NCI-H1048 (cell line): ENCODE results near the gene CCDC13.

Source experiments
- DNase-seq: peaks from one replicate; lab custom pipeline; 2025; lab: John Stamatoyannopoulos, UW

The CCDC13 gene

DNA sequence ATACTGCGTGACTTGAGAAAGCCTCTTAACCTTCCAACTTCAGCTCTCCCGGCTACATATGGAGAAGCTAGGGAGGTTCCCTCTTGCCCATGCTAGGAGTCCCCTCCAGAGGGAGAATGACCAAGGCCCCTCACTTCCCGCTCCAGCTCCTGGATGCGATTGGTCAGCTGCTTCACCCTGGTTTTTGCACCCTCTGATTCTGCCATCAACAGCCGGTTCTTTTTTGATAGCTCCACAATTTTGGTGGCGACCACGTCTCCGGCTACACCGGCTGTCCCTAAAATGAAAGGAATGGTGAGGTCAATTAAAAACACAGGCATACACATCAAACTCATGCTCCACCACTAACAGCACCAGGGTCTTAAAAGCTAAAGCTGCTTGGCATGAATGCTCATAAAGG, 20.6 kb downstream of the CCDC13 start:
- DNase-seq, result no peak

DNA sequence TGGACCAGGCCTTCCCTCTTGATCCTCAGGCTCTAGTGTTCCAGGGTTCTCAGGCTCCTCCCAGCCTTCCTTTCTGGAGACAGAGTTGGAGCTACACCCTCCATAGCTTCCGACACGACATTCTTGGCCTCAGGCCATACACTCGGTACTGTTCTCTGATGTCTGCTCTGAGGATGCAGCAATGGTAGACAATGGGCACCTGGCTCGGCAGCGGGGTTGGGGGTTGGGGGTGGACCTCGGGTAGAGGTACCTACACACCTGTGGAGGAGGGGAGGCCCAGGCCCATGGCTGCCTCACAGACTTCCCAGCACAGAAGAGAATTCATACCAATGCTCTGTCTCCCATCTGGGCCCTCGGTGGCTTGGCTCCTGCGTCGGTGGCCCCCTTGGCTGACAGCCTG, 21.4 kb downstream of the CCDC13 start:
- DNase-seq, result no peak

DNA sequence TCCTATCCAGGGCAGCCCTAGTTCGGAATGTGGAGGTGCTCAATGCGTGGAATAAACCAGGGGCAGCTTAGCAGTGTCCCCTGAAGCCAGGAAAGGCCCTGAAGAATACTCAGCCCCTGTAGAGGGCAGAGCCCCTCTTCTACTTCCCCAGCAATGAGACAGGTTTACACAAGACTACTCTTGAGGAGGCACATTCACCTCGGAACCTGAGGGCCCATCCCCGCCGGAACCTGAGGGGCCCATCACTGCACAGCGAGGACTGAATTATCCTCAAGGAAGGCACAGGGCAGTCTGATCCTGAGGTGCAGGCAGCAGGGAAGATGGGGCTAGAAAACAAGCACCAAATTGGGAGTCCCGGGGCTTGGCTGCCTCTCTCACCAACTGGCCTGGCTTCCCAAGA, 22.2 kb downstream of the CCDC13 start:
- no peak for DNase-seq

DNA sequence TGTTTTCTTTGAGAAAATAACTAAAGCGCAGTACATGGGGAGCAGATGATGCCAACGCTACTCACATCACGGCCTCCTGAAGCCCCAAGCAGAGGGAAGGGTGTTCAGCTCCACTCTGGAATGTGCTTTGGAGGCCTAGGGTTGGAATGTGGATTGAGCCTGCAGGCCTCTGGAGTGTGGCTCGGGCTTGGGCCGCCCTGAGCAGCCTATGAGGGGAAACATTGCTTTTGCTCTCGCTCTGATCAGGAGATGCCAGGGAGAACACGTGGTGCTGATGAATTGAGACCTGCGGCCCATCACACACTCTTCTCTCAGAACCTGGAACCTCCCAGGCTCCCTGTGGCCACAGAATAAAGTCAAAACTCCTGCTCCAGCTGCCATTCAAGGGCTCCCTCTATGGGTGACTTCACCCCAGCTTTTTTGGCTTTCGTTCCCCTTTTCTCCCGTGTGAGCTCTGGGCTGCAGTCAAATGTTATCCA, 23.3 kb downstream of the CCDC13 start:
- DNase-seq, result no peak

DNA sequence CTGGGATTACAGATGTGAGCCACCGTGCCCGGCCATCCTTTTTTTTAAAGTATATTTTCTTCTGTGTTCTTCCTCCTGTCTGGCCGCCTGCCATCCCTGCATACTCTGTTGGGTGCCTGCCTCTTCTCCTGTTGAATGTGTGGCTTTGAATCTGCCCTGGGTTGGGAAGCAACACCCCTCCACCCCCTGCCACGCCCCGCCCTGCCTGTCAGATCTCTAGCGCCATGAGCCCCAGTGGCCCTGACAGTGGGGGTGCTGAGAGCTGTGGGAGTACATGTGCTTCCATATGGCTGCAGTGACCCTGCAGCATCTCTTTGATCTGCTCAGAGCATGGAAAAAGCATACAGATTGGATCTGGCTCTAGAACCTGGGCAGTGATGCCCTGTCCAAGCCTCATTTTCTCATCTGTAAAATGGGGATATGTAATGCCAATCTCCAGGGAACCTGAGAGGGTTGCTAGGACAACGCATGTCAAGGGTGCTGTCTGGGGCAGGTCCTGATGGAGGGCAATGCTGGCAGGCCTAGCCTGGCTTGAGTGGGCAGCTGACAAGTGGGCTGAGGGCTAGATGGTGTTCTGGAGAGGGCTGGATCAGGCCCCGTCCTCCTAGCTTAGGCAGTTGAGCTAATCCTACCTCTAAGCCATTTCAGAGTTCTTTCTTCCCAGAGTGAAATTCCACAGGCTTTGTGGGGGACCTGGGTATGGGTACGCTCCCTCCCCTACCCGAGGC, 23.9 kb downstream of the CCDC13 start:
- DNase-seq, result no peak

DNA sequence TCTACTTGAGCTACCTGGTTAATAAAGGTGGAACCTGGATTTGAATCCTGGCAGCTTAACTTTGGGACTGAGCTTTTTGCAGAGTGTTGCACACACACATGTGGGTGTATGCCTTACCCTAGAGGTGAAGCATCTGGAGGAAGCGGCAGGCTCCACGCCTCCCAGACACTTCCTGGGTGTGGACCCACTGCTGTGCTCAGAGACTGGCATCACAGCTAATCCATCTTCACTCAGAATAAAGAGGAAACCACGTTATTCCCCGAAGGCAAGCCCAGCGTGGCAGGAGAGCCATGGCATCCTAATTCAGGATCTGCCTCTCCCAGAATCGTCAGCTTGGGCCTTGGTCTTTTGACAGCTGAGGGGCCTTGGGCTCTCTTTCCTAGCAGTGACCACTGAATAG, 25.5 kb downstream of the CCDC13 start:
- no peak for DNase-seq

DNA sequence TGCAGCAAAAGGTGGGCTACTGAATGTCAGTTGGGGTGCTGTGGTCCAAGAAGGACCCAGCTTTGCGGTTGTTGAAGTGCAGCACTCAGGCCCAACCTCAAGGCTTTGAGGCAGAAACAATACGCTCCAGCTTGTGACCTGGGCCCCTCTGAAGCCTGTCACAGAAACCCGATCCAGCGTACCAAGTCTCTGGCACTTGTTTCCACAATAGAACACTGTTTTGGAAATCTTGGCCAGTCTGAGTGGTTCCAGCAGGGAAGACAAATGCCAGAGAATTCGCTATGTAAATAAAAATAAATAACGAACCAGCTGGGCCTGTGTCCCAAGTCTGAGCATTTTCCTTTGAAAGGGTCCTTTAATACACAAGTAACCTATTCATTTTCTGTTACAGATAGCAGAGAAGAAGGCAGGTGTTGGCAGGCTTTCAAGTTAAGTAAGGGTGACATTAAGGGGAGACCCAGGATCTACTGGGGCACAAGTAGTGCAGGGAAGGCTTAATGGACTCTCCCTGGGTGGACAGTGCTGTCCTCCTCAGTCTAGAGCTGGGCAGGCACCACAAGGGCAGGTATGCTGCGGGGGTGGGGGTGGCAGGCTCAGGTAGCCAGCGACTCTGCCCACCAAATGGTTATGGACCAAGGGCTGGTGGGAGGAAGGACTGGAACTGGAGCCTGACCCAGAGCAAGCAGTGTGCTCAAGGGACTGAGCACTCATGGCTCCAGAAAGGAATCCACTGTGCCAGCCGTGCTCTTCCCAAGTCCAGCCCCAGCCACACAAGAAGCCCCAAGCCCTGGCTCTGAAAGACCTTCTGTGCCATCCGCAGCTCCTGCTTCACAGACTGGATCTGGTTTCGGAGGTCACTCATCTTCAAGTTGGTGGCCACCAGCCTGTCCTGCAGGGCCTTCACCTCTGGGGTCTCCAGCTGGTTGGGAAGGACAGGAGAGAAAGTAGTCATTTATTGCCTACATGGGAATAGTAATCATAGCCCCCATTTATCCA, 26.3 kb downstream of the CCDC13 start:
- no peak for DNase-seq

DNA sequence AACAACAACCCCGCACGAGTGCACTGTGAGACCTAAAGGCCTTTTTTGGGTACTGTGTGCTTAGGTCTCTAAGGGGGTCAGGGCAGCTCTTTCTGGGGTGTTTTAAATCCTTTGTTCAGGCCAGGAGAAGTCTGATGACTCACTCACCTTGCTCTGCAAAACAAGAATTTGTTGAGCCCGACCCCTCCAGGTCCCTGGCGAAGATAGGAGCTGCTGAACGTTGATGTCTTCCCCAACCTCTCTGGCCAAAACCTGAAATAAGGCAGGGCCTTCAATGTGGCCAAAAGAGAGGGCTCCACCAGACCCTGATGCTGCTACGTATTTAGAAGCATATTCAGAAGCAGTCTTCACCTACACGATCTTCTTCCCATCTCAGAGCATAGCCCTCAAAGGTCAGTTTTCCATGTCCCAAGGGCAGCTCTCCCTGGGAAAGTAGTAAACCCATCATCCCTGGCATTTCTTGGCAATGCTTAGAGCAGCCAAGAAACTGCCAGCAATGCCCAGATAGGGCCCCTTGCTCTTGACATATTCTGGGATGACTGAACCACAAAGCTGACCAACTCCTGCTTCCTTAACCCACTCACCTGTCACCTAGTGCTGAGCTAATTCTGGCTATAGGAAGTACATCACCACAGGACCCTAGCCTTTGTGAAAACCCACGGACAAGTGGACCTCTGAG, 27.1 kb downstream of the CCDC13 start:
- DNase-seq, result no peak

DNA sequence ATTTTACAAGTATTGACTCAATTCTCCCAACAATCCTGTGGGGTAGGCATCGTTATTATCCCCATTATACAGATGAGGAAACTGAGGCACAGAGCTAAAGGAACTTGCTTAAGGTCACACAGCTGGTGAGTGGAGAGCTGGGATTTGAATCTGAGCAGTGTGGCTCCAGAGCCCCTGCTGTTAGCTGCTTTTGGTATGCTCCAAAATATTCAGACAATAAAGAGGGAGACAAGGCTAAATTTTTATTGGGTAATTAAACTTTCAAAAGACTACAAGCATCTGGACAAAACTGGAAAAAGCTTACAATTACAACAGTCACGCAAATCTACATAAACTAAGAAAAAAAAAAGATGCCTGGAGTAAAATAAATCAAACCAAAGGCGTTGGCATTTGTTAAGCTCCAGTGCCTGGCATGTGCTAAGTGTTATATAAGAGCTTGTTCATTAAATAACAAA, 27.7 kb downstream of the CCDC13 start:
- no peak for DNase-seq

DNA sequence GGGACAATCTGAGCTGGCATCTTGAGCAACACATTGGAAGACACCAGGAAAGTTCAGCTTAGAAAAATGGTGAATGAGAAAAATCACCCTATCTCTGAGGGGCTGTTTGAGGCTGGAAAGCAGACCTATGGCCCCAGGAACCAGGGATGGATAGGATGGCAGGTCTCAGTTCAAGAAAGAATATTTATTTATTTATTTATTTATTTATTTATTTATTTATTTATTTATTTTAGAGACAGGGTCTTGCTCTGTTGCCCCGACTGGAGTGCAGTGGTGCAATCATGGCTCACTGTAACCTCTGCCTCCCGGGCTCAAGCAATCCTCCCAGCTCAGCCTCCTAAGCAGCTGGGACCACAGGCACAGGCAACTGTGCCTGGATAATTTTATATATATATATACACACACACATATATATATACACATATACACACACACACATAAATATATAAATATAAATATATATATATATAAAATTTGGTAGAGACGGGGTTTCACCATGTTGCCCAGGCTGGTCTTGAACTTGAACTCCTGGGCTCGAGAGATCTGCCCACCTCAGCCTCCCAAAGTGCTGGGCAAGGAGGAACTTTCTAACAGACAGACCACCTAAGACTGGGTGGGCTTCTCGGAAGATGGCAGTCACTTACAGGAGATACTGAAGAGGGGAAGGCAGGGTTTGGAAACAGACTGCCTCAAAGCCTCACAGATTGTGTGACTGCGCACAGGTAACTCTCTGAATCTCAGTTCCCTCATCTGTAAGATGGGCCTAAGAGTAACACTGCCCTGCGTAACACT, 29.7 kb downstream of the CCDC13 start:
- DNase-seq, result no peak

DNA sequence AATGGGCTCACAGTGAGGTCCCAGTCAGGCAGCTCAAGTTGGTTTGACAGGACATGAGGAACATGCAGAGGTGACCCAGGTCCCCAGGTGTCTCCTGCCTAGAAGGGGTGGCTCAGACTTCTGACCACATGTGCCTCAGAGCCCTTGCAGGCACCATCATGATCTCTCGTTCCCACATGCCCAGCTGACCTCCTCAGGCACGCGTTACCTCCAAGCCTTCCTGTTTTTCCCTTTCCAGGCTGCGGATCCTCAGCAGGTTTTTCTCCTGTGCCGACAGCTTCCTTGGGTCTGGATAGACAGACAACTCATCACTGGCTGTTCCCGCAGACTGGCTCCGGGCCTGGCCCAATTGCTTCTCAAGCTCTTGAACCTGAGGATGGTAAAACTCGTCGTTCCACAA, 30.4 kb downstream of the CCDC13 start:
- no peak for DNase-seq

DNA sequence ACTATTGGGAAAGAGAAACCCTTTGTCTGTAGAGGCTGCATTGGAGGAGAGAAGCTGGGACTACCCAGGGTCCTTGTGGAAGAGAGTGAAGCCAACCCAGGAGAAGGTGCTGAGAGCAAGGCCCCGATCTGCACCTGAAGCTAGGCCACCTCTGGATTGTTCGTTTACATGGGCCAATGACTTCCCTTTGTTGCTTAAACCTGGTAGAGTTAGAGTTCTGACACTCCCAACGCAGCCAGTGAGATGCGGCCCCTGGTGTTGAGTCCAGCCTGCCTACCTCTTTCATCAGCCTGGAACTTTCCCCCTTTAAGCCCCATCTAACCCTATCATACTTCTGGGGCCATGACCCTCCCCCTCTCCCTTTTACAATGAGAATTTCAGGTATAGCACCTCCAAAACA, 30.8 kb downstream of the CCDC13 start:
- no peak for DNase-seq

DNA sequence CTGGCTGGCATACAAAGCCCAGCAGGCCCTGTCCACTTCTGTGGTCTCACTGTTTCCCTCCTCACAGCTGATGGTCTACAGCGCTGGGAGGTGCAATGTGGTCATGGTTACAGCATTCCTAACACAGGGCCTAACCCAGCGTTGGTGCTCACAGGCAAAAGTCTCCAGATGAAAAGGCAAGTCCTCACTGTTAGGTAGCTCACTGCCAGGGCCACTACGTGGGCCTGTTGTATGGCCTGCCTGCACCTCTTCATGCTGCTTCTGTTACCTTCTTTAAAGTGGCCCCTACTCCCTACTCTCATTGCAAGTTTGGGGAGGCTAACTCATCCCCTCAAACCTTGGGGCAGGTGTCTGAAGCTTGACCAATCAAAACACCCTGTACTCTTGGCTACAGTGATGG, 31.3 kb downstream of the CCDC13 start:
- no peak for DNase-seq

DNA sequence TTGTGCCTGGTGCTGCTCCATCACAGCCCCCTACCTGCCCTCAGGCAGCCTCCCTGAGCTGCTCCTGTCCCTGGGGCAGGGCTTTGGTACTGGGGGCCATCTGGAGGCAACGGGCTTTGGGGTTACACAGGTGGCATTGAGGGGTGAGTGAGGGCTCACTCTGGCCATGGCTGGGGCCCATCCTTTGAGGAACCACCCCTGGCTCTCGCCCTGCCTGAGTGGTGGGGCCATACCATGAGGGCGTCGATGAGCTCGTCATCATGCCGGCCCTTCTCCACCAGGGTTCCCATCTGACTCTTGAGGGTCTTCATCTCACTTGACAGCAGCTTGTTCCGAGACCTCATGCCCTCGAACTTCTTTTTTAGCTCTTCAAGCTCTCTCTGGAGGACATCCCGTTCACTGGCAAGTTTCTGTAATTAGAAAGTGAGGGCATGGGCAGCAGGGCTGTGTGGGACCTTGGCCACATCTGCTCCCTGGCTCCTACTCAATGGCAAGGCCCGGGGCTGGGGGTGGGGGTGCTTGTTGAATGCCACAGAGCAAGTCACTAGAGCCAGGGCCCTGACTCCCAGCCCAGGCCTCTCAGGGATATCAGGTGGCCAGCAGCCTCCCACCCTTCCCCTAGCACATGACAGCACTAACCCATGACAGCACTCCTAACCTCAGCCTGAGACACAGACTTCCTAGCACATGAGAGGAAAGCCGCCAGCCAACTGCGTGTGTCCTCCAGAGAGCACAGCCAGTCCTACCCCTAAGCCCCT, 33.5 kb downstream of the CCDC13 start:
- no peak for DNase-seq

DNA sequence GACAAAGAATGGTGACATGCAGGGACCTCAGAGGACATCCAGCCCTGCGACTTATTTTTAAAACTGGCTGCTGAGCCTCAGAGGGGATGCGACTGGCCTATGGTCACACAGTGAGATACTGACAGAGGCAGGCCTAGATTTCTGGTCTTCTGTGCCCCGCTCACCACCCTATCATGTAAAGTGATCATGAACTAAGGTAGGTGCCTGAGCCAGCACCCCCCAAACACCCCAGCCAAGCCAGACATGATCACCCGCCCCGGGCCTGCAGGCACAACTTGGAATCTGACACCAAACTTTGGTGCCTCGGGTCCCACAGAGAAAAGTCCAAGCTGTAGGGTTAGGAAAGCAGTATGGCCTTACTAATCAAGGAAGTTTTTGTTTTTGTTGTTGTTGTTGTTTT, 36.5 kb downstream of the CCDC13 start:
- no peak for DNase-seq

DNA sequence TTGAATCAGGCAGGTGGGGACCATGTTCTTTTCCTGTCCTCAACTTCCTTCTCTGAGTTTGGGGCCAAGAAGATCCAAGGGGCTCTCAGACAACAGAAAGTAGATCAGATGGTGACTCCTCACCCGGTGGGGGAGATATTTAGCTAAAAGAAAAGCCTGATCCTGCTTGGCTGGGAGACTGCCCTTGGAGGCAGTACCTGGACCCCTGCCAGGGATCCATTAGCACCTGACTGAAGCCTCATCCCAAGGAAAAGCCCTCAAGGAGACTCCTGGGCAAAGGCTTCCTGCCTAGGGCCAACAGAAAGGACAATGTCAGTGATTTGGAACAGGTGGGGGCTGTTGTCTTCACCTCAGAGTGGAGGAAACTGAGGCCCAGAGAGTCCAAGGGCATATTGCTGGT, 37.0 kb downstream of the CCDC13 start:
- DNase-seq, result no peak

DNA sequence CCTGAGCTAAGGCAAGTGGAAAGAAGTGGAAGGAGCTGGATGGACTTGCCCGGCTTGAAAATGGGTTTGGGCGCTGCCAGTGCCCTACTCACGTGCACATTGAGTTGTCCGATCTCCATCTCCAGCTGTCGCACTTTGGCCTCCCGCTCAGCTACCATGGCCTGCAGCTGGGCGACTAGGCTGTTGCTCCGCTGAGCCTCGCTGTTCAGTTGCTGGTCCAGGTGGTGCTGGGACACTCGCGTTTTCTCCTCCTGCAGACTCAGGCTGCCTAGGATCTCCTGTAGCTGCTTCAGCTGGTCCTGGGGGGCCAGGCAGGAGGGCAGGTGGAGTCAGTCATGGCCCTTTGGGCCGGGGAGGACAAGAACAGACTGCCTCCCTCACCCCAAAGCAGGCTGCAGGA, 37.4 kb downstream of the CCDC13 start:
- no peak for DNase-seq

DNA sequence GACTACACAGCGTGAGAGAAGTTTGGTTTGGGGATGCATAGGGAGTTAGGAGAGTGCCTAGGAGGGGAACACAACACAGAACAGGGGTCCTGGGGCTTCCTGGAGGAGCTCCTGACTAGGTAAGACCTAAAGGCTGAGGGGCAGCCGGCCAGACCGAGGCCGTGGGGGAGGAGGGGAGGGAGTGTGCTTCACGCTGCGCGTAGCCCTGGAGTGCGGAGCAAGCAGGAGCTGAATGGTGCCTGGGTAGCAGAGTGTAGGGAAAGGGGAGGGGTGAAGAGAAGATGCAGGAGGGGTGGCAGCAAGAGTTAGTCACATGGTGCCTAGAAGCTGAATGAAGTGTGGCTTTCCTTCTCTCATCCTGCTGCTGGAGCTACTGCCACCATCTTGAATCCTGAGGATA, 38.0 kb downstream of the CCDC13 start:
- DNase-seq, result no peak

DNA sequence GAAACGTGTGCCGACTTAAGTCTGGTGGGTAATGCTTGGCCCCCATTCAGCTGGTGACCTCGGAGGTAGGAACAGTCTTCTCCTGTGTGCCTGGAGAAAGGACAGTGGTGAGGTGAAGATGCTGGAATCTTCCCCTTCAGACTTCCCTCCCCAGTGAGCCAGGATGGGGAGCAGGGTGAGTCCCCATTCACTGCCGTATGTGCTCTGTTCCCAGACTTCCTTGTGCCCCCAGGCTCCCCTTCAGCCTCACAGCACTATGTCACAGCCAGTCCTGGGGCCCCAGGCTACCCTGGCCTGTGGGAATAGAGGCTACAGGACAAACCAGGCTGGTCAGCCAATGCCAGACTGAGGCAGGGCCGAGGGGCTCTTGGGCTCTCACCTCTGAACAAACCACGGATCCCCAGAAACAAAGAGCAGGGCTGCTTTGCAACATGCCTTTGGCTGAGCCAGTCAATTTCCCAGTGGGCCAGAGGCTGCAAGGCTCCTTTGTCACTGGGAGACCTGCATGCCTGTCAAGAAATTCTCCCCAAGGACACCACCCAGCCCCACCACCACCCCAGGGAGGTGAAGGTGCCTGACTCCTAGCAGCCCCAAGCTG, 38.7 kb downstream of the CCDC13 start:
- no peak for DNase-seq

DNA sequence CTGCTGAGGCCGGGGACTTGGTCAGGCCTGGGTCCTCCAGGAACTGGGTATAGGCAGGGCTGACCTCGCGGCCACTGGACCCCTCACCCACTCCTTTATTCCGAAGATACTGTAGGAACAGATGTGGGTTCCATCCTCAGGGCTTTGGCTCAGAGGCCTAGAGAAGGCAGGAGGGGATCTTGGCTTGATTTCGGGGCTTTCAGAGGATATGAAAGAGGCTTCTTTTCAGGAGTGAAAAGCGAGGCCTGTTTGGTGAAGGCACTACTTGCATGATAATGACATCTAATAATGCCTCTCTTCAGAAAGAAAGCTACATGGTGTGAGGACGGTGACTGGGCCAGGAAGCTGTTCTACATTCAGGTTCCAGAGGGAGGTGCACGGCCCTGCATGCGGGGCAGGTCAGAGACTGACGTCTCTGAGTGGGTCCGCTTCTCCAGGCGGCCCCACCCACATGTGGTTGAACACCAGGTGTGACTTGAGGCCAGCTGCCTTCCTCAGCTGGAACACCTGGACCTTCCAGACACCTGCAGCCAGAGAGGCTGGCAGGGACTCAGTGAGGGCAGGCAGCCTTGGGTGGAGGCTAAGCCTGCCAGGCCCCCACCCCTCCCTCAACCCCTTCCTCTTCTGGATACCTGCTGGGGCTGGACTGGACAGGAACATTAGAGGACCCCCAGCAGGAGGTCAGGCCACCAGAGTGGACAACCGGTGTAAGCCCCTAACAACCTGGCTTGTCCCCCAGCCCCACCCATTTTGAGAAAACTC, 39.4 kb downstream of the CCDC13 start:
- DNase-seq, result no peak
